ENCODE results near the gene CCDC167. TPM values are rescaled to one million over a fixed set of nuclear protein-coding genes. Genes with fewer than 3 reads are reported as not detected.

Gene CCDC167
- total and polyA plus RNA-seq, 2 donors from 2014 or later: 15.7 to 63.5 TPM

DNA sequence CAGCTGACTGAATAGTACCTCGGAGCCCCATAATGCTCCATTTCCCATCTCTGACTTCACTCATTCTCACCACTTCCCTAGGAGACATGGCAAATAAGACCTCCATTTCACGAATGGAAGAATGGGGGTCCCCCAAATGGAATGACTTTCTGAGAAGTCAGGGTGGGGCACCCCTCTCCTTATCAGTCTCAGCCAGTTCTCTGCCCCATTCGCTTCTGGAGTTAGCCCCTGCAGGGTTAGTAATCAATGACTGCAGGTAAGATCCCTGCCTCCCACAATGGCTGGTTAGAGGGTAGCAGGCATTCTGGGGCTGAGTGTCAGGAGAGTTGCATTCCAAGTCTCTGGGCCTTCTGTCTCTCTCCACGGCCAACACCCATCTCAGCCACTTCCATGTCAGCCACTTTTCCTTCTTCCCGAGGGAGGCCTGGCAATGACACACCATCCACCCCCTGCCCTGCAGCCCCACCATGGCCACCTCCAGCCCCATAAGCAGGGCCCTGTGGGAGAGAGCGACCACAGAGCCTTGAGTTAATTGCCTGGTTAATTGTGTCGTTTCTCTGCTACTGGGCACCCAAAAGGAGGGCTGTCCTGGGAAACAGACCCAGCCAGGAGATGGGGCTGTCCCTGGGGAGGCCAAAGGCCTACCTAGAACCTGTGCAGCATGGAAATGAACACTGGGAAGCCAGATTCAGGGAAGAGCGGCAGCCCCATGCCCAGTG is 13.4 kb downstream of the CCDC167 start:
- no peak for TF ChIP-seq CTCF (IDR thresholded peaks at IDR 0.05; ENCODE audit: borderline replicate concordance, extremely low read depth, insufficient read depth)
- no peaks in the 10 kb centered on the region for H3K4me1 ChIP-seq (ENCODE audit: control insufficient read depth in 2 of 3, insufficient read depth in 2 of 3, low read depth in 1 of 3, low read length in 3 of 3)
- H3K4me3 ChIP-seq (ENCODE audit: low read length in 3 of 3): no peak overlapping the region
- H3K9ac ChIP-seq (ENCODE audit: low read length in 3 of 3): no peak overlapping the region
- intact Hi-C loops (cut with DNase I): loop anchor here (10.0 kb wide), 2 partner anchors 79 to 209 kb away; partner anchors contain the start of gene MDGA1
- FAIRE-seq (no peak), DNase-seq (no peak)
- H3K36me3 ChIP-seq (ENCODE audit: control insufficient read depth in 2 of 3, insufficient read depth in 3 of 3, low read length in 3 of 3): peaks cover 0 to 11% (median 3%) of the 10 kb centered on the region in 3 donors
- H3K27ac ChIP-seq (ENCODE audit: low read depth in 2 of 2, low read length in 2 of 2): no peak overlapping the region
- H3K9me3 ChIP-seq (ENCODE audit: control insufficient read depth in 2 of 3, insufficient read depth in 1 of 3, low read length in 3 of 3): no peaks in the 10 kb centered on the region
- no peaks in the 10 kb centered on the region for H3K27me3 ChIP-seq (ENCODE audit: control insufficient read depth, insufficient read depth, low read length)

GRCh38 chr6:37485291-37485702 is 14.4 kb downstream of the CCDC167 start:
- no peak for TF ChIP-seq CTCF (IDR thresholded peaks at IDR 0.05; ENCODE audit: borderline replicate concordance, extremely low read depth, insufficient read depth)
- H3K9ac ChIP-seq (ENCODE audit: low read length in 3 of 3): no peak overlapping the region
- peaks cover 0 to 17% (median 3%) of the 10 kb centered on the region in 3 donors for H3K36me3 ChIP-seq (ENCODE audit: control insufficient read depth in 2 of 3, insufficient read depth in 3 of 3, low read length in 3 of 3)
- H3K4me3 ChIP-seq (ENCODE audit: low read length in 3 of 3): no peak overlapping the region
- FAIRE-seq (no peak), DNase-seq (peak in 1 of 5 donors; percentile 50)
- no peaks in the 10 kb centered on the region for H3K4me1 ChIP-seq (ENCODE audit: control insufficient read depth in 2 of 3, insufficient read depth in 2 of 3, low read depth in 1 of 3, low read length in 3 of 3)
- H3K9me3 ChIP-seq (ENCODE audit: control insufficient read depth in 2 of 3, insufficient read depth in 1 of 3, low read length in 3 of 3): no peaks in the 10 kb centered on the region
- no peak overlapping the region for H3K27ac ChIP-seq (ENCODE audit: low read depth in 2 of 2, low read length in 2 of 2)
- intact Hi-C loops (cut with DNase I): loop anchor here (10.0 kb wide), 2 partner anchors 80 to 210 kb away; partner anchors contain the start of gene MDGA1
- no peaks in the 10 kb centered on the region for H3K27me3 ChIP-seq (ENCODE audit: control insufficient read depth, insufficient read depth, low read length)

DNA sequence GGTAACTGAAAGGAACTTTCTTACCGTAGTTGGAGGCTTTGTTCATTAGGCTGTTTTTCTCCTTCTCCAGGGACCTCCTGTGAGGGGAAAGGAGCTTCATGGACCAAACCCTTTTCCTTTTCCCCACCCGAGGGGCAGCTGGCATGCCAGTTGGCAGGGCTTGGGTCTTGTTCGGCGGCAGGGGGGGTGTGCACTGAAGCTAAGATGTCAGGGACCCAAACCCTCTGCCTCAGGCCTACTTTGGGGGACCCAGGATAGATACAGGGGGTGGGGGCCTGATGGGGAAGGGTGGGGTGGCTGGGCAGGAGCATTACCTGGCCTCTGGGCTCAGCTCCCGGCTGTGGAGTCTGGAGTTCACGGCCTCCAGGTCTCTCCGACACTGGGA is 14.9 kb downstream of the CCDC167 start:
- H3K27ac ChIP-seq (ENCODE audit: low read depth in 2 of 2, low read length in 2 of 2): no peak overlapping the region
- H3K9ac ChIP-seq (ENCODE audit: low read length in 3 of 3): no peak overlapping the region
- no peaks in the 10 kb centered on the region for H3K9me3 ChIP-seq (ENCODE audit: control insufficient read depth in 2 of 3, insufficient read depth in 1 of 3, low read length in 3 of 3)
- H3K4me3 ChIP-seq (ENCODE audit: low read length in 3 of 3): no peak overlapping the region
- no peaks in the 10 kb centered on the region for H3K27me3 ChIP-seq (ENCODE audit: control insufficient read depth, insufficient read depth, low read length)
- DNase-seq (peak in 1 of 5 donors; percentile 46), FAIRE-seq (no peak)
- intact Hi-C loops (cut with DNase I): loop anchor here (10.0 kb wide), 2 partner anchors 80 to 210 kb away; partner anchors contain the start of gene MDGA1
- H3K36me3 ChIP-seq (ENCODE audit: control insufficient read depth in 2 of 3, insufficient read depth in 3 of 3, low read length in 3 of 3): peaks cover 0 to 22% (median 6%) of the 10 kb centered on the region in 3 donors
- TF ChIP-seq CTCF (IDR thresholded peaks at IDR 0.05; ENCODE audit: borderline replicate concordance, extremely low read depth, insufficient read depth): no peak
- H3K4me1 ChIP-seq (ENCODE audit: control insufficient read depth in 2 of 3, insufficient read depth in 2 of 3, low read depth in 1 of 3, low read length in 3 of 3): no peaks in the 10 kb centered on the region

Data from kidney (tissue), 14 donors.